GM18861 (cell line): Measurements from ENCODE around the gene PRR7.

Experiments
- ATAC-seq: cut with Tn5 transposase; IDR thresholded peaks from one replicate; pipeline ENCODE4 v1.9.1; 2021; ENCODE audit not compliant: unreplicated experiment

PRR7 gene

GRCh38 chr5:177449140-177450061, 2.8 kb downstream of the PRR7 start:
- ATAC-seq, result no peak

DNA sequence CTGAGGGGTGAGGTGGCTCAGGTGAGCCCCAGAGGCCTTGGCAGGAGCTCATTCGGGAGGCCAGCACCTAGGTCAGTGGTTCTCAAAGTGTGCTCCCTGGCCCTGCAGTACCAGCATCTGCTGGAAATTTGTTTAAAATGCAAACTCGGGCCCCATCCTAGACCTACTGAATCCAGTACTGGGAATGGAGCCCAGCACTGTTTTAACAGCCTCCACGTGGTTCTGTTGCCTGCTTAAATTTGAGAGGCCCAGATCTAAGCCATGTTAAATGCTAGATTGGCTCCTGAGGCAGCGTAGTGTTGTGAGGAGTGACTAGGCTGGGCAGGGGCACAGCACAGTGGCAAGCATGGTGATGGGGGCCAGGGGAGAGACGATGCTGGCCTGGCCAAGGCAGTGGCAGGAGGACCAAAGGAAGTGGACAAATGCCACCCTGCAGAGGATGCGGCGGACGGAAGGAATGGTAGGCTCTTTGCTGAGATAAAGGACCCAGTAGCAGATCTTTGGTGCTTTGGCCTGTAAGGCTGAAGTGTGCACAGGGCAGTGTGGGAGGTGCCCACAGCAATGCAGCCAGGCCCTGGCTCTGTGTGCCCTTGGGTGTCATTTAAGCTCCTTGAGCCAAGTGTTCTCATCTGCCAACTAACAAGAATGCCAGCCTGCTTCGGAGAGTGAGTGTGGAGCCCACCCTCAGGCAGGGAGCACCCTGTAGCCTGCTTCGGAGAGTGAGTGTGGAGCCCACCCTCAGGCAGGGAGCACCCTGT, 4.2 kb downstream of the PRR7 start:
- ATAC-seq, result no peak

DNA sequence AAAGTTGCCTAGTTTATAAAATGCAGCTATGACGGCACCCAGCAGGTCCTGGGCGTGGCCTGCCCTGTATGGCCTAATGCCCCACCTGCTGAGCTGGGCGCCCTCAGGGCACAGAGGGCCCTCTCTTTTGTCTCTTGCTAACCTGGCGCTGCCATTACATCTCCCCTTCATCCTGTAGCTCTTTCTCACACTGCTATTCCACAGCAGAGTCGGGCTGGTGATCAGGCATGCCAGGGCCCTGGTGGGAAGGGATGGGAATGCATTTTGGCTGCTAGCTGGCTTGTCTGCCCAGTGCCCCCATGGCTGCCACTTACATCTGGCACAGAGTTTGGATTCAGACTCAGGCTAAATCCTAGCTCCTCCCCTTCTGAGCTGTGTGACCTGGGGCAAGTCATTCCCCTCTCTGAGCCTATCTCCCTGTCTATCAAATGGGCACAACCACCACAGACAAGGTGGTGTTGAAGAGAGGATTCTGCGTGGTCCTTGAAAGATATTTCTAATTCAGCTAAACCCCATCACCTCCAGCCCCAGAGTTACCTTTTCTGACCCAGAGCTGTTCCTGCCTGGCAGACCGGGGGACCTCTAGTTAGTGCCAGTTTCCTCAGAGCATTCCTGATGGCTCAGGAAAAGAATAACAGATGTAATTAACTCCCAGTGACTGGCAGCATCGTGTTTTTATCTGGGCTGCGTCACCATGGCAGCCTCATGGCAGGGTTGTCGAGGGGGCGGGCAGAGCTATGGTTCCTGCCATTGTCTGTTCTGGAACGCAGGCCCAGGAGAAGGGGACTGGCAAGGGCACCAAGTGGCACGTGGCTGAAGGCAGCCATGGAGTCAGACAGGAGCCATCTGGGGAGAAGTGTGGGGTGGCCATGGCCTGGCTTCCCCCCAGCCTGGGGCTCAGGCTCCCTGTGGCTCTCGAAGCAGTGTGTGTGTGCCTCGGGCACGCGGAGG, 6.3 kb downstream of the PRR7 start:
- ATAC-seq, result no peak

- peak; percentile 0 for ATAC-seq
Observed at GRCh38 chr5:177453852-177454396, 7.3 kb downstream of the PRR7 start.

- ATAC-seq, result peak; percentile 32
Observed at GRCh38 chr5:177454397-177455035, 7.9 kb downstream of the PRR7 start.

DNA sequence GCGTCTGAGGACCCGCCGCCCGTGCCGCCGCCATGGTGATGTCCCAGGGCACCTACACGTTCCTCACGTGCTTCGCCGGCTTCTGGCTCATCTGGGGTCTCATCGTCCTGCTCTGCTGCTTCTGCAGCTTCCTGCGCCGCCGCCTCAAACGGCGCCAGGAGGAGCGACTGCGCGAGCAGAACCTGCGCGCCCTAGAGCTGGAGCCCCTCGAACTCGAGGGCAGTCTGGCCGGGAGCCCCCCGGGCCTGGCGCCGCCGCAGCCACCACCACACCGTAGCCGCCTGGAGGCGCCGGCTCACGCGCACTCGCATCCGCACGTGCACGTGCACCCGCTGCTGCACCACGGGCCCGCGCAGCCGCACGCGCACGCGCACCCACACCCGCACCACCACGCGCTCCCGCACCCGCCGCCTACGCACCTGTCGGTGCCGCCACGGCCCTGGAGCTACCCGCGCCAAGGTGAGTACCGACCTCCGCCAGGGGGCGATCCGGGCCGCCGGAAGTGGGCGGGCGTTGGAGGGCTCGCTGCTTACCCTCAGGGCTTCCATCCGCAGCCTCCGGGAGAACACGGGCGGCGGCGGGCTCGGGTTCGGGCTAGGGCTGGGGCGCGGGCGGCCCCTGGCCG, 8.5 kb downstream of the PRR7 start:
- peak; percentile 35 for ATAC-seq

DNA sequence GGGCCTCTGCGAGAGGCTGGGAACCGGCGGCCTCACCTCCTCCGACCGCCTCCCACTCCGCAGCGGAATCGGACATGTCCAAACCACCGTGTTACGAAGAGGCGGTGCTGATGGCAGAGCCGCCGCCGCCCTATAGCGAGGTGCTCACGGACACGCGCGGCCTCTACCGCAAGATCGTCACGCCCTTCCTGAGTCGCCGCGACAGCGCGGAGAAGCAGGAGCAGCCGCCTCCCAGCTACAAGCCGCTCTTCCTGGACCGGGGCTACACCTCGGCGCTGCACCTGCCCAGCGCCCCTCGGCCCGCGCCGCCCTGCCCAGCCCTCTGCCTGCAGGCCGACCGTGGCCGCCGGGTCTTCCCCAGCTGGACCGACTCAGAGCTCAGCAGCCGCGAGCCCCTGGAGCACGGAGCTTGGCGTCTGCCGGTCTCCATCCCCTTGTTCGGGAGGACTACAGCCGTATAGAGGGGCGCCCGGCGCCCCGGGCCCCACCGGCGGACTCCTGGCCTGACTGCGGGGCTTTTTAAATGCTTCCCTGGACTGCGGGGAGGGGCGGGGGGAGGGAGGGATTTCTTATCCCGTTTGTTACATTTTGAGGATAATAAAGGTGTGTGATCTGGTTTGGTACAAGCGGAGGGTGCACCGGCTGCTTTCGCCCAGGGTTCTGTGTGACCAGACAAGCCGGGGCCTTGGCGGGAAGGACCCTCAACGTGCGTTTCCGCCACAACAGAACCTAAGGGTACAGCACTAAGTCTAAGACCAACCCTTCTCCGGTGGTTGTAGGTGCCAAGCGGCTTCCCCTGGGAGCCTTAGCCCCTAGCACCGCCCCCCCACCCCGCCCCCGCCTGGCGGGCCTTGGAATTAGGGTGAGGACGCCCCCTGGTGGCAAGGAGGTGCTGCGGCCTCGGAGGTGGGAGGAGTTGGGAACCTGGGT, 9.3 kb downstream of the PRR7 start:
- peak; percentile 10 for ATAC-seq

GRCh38 chr5:177456591-177456964, 10.0 kb downstream of the PRR7 start:
- no peak for ATAC-seq

- ATAC-seq, result peak; percentile 42
Observed at GRCh38 chr5:177456976-177457851, 10.6 kb downstream of the PRR7 start.

DNA sequence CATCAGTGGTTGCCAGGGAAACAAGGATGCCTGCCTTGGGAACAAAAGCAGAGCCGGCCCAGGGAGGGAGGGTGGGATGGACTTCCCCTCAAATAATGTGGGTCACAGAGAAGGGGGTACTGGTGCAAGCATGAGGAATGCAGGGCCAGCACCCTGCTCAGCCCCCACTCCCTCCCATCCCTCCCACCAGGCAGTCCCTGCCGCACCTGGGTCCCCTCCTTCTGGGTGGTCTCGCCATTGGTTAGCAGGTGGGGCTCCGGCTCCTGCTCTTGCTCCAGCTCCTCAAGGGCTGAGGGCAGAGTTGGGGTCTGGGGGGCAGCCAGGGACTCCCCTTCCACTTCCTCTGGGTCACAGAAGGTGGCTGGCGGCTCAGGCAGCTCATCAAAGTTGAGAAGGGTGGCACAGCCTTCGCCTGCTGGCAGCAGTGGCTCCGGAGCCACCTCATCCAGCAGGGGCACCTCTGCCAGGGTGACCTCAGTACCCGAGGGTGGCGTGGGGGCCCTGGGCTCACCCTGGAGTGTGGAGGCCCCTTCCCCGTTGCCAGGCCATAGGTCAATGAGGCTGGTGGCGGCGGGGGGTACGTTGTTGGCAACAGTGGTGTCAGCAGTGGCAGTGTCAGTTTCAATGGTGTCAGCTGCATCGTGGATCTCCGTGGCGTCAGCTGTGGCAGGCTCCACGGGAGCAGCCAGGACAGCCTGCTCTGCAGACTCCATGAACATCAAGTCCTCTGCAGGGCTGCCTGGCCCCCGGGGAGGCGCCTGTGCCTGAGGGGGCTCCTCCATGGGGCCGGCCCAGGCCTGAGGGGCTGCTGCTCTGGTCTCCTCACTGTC, 11.5 kb downstream of the PRR7 start:
- no peak for ATAC-seq

DNA sequence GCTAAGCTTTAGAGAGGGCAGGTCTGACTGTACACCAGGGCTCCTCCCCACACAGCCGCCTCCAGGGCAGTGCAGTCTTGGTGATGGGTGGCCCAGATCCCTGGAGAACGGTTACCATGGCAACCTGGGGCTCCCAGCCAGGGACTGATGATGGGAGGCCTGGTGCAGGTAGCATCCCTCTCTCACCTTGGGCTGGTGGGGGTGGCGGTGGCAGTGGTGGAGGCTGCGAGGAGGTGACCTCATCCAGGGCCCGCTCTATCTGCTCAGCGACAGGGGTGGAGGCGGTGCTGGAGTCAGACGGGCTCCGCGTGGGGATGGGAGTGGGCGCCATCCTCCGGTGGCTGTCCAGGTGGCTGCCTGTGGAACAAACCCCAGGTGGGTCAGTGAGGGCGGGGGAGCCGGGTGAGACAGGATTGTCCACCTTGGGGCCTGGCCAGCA, 12.3 kb downstream of the PRR7 start:
- ATAC-seq, result no peak

- no peak for ATAC-seq
Observed at GRCh38 chr5:177459357-177459756, 12.7 kb downstream of the PRR7 start.

- ATAC-seq, result no peak
Observed at GRCh38 chr5:177459819-177460628, 13.4 kb downstream of the PRR7 start.

DNA sequence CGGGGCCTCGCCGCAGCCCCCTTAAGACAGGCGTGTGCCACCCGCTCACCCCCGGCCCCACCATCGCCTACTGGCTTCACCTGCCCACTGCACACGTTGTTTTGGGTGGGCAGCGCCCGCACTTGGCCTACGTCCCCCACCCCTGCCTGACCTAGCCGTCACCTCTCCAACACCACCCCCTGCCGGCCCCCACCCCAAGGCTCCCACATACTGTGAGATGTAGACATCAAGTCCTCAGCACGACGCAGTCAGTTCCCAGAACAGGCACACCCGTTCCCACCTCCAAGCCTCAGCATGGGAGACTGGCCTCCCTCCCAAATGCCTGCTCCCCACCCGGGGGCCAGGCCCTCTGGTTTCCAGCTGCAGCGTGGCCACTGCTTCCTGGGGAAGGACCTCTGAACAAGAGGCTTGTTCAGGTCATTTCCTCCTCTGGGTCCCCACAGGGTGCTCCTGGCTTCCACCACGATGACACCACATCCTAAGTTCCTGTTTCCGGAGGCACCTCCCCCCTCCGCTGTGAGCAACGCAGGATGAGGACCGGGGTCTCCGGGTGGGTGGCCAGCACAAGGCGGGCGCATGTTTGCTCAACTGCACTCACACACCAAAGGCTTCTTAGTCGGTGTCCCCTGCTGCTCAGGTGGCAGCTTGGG, 15.5 kb downstream of the PRR7 start:
- ATAC-seq, result no peak

- ATAC-seq, result no peak
Observed at GRCh38 chr5:177465044-177465443, 18.4 kb downstream of the PRR7 start.
